ENCODE measurements around the gene GPX8. TPM values are rescaled to one million over a fixed set of nuclear protein-coding genes. Genes with fewer than 3 reads are reported as not detected.

GPX8 gene
- total and polyA plus RNA-seq, 9 of the 15 experiments (the other 6 are each of a cell fraction or from before 2014, with no cell fraction given), result 0.62 to 1.8 (median 1.2) TPM

DNA sequence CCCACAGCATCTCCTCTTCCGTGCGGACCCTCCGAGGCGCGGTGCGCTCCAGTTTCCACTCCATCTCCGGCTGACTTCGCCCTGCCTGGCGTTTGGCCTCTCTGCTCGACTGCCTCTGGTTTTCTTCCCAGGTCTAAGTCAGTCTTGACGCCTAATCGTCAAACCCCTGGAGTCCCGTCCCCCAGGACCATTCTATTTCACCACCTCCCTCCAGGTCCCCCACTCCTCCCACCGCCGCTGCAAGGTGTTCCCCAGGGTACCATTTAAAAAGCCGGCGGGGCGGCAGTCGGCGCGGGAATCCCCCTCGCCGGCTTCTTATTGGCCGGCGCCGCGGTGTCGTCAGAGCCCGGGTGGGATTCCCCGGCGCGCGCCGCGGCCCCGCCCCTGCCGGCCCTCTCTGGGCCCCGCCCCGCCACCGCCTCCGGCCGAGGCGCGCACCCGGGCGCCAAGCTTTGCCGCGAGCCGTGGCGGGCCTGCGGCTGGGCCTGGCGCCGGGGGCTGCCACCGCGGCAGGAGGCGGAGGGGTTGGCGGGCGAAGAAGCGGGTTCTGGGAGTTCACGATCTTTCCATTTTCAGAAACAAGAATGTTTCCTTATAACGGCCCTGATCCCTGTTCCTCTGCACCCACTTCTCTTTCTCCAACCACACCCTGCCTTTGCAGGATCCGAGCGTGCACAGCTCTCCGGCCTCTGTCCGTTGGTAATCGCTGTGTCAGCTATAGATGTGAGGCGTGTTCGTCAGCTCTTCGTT is 13.1 kb downstream of the GPX8 start, which contains the start of gene CDC20B (continued):
- TF ChIP-seq, protein P1, sequence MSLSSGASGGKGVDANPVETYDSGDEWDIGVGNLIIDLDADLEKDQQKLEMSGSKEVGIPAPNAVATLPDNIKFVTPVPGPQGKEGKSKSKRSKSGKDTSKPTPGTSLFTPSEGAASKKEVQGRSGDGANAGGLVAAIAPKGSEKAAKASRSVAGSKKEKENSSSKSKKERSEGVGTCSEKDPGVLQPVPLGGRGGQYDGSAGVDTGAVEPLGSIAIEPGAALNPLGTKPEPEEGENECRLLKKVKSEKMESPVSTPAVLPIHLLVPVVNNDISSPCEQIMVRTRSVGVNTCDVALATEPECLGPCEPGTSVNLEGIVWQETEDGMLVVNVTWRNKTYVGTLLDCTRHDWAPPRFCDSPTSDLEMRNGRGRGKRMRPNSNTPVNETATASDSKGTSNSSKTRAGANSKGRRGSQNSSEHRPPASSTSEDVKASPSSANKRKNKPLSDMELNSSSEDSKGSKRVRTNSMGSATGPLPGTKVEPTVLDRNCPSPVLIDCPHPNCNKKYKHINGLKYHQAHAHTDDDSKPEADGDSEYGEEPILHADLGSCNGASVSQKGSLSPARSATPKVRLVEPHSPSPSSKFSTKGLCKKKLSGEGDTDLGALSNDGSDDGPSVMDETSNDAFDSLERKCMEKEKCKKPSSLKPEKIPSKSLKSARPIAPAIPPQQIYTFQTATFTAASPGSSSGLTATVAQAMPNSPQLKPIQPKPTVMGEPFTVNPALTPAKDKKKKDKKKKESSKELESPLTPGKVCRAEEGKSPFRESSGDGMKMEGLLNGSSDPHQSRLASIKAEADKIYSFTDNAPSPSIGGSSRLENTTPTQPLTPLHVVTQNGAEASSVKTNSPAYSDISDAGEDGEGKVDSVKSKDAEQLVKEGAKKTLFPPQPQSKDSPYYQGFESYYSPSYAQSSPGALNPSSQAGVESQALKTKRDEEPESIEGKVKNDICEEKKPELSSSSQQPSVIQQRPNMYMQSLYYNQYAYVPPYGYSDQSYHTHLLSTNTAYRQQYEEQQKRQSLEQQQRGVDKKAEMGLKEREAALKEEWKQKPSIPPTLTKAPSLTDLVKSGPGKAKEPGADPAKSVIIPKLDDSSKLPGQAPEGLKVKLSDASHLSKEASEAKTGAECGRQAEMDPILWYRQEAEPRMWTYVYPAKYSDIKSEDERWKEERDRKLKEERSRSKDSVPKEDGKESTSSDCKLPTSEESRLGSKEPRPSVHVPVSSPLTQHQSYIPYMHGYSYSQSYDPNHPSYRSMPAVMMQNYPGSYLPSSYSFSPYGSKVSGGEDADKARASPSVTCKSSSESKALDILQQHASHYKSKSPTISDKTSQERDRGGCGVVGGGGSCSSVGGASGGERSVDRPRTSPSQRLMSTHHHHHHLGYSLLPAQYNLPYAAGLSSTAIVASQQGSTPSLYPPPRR (CRISPR knock-in tag; IDR thresholded peaks at IDR 0.05; ENCODE audit: borderline replicate concordance), result no peak
- TF ChIP-seq XRCC3 (IDR thresholded peaks at IDR 0.05), result no peak
- TF ChIP-seq, protein P2, sequence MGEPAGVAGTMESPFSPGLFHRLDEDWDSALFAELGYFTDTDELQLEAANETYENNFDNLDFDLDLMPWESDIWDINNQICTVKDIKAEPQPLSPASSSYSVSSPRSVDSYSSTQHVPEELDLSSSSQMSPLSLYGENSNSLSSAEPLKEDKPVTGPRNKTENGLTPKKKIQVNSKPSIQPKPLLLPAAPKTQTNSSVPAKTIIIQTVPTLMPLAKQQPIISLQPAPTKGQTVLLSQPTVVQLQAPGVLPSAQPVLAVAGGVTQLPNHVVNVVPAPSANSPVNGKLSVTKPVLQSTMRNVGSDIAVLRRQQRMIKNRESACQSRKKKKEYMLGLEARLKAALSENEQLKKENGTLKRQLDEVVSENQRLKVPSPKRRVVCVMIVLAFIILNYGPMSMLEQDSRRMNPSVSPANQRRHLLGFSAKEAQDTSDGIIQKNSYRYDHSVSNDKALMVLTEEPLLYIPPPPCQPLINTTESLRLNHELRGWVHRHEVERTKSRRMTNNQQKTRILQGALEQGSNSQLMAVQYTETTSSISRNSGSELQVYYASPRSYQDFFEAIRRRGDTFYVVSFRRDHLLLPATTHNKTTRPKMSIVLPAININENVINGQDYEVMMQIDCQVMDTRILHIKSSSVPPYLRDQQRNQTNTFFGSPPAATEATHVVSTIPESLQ (CRISPR knock-in tag; IDR thresholded peaks at IDR 0.05), result no peak
- TF ChIP-seq ZNF121 (CRISPR knock-in tag; conservative IDR thresholded peaks at IDR 0.05), result no peak
- TF ChIP-seq U2AF2 (optimal IDR thresholded peaks at IDR 0.05; ENCODE audit: low read depth, low read length), result no peak
- TF ChIP-seq MTF1 (CRISPR knock-in tag; IDR thresholded peaks at IDR 0.05; ENCODE audit: borderline replicate concordance), result no peak
- TF ChIP-seq, protein P3, sequence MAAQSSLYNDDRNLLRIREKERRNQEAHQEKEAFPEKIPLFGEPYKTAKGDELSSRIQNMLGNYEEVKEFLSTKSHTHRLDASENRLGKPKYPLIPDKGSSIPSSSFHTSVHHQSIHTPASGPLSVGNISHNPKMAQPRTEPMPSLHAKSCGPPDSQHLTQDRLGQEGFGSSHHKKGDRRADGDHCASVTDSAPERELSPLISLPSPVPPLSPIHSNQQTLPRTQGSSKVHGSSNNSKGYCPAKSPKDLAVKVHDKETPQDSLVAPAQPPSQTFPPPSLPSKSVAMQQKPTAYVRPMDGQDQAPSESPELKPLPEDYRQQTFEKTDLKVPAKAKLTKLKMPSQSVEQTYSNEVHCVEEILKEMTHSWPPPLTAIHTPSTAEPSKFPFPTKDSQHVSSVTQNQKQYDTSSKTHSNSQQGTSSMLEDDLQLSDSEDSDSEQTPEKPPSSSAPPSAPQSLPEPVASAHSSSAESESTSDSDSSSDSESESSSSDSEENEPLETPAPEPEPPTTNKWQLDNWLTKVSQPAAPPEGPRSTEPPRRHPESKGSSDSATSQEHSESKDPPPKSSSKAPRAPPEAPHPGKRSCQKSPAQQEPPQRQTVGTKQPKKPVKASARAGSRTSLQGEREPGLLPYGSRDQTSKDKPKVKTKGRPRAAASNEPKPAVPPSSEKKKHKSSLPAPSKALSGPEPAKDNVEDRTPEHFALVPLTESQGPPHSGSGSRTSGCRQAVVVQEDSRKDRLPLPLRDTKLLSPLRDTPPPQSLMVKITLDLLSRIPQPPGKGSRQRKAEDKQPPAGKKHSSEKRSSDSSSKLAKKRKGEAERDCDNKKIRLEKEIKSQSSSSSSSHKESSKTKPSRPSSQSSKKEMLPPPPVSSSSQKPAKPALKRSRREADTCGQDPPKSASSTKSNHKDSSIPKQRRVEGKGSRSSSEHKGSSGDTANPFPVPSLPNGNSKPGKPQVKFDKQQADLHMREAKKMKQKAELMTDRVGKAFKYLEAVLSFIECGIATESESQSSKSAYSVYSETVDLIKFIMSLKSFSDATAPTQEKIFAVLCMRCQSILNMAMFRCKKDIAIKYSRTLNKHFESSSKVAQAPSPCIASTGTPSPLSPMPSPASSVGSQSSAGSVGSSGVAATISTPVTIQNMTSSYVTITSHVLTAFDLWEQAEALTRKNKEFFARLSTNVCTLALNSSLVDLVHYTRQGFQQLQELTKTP (IDR thresholded peaks at IDR 0.05; ENCODE audit: low read depth in 1 of 2, partially characterized antibody in 2 of 2), result no peak
- TF ChIP-seq, protein P4, sequence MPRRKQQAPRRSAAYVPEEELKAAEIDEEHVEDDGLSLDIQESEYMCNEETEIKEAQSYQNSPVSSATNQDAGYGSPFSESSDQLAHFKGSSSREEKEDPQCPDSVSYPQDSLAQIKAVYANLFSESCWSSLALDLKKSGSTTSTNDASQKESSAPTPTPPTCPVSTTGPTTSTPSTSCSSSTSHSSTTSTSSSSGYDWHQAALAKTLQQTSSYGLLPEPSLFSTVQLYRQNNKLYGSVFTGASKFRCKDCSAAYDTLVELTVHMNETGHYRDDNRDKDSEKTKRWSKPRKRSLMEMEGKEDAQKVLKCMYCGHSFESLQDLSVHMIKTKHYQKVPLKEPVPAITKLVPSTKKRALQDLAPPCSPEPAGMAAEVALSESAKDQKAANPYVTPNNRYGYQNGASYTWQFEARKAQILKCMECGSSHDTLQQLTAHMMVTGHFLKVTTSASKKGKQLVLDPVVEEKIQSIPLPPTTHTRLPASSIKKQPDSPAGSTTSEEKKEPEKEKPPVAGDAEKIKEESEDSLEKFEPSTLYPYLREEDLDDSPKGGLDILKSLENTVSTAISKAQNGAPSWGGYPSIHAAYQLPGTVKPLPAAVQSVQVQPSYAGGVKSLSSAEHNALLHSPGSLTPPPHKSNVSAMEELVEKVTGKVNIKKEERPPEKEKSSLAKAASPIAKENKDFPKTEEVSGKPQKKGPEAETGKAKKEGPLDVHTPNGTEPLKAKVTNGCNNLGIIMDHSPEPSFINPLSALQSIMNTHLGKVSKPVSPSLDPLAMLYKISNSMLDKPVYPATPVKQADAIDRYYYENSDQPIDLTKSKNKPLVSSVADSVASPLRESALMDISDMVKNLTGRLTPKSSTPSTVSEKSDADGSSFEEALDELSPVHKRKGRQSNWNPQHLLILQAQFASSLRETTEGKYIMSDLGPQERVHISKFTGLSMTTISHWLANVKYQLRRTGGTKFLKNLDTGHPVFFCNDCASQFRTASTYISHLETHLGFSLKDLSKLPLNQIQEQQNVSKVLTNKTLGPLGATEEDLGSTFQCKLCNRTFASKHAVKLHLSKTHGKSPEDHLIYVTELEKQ (CRISPR knock-in tag; IDR thresholded peaks at IDR 0.05), result no peak
- no peak for TF ChIP-seq ATF7 (IDR thresholded peaks at IDR 0.05)
